GM10248 (cell line): ENCODE data around the gene PDCD2.

Source experiments
- CTCF ChIA-PET: fragments of 300-600 bp; sonication (Branson Sonifier 250); formaldehyde crosslinking; extraction: SDS; loops from one replicate; lab custom pipeline; 2021; ENCODE audit warnings: antibody characterized with exemption; lab: Yijun Ruan, JAX
- POLR2A ChIA-PET: fragments of 350-650 bp; sonication (Branson Sonifier 250); formaldehyde crosslinking; extraction: SDS; loops from one replicate; lab custom pipeline; 2020; ENCODE audit warnings: antibody characterized with exemption; lab: Yijun Ruan, JAX
- DNase-seq: peaks from one replicate; pipeline ENCODE4 v3.0.0; 2012; ENCODE audit errors: extremely low spot score
- TF ChIP-seq, protein P1 (sequence below): IDR thresholded peaks from 2 replicates; pipeline ENCODE4 v1.5.1; 2012; ENCODE audit warnings: mild to moderate bottlenecking, low read depth; ENCODE audit errors: extremely low read depth, missing control alignments, control extremely low read depth

Gene PDCD2

DNA sequence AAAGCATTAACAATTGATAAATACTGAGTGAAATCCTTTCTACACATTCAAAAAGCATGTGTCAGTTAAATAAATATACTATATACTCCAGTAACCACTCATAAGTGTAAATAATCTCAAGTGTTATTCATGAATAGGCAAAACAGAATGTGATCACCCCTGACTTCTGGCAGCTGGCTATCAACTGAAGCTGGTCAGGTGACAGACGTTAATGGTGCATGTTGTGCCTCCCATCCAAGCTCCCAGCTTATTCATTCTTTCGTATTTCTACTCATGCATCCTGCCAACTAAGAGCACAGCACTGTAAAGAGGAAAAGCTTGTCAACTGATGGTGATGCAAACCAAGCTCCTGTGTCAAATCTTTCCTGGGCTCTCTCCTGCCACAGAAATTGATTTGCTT lies 39.0 kb downstream of the PDCD2 start:
- no peak for DNase-seq
- POLR2A ChIA-PET = interaction anchor here (0.6 kb wide), 1 partner anchor 15 kb away, joined by 3 read pairs; no protein-coding TSS in a partner anchor
- CTCF ChIA-PET = interaction anchor here (0.8 to 1.0 kb wide), 2 partner anchors 8 to 16 kb away, joined by 3 to 5 read pairs; no protein-coding TSS in a partner anchor
- TF ChIP-seq, protein P1, sequence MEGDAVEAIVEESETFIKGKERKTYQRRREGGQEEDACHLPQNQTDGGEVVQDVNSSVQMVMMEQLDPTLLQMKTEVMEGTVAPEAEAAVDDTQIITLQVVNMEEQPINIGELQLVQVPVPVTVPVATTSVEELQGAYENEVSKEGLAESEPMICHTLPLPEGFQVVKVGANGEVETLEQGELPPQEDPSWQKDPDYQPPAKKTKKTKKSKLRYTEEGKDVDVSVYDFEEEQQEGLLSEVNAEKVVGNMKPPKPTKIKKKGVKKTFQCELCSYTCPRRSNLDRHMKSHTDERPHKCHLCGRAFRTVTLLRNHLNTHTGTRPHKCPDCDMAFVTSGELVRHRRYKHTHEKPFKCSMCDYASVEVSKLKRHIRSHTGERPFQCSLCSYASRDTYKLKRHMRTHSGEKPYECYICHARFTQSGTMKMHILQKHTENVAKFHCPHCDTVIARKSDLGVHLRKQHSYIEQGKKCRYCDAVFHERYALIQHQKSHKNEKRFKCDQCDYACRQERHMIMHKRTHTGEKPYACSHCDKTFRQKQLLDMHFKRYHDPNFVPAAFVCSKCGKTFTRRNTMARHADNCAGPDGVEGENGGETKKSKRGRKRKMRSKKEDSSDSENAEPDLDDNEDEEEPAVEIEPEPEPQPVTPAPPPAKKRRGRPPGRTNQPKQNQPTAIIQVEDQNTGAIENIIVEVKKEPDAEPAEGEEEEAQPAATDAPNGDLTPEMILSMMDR = no peak

DNA sequence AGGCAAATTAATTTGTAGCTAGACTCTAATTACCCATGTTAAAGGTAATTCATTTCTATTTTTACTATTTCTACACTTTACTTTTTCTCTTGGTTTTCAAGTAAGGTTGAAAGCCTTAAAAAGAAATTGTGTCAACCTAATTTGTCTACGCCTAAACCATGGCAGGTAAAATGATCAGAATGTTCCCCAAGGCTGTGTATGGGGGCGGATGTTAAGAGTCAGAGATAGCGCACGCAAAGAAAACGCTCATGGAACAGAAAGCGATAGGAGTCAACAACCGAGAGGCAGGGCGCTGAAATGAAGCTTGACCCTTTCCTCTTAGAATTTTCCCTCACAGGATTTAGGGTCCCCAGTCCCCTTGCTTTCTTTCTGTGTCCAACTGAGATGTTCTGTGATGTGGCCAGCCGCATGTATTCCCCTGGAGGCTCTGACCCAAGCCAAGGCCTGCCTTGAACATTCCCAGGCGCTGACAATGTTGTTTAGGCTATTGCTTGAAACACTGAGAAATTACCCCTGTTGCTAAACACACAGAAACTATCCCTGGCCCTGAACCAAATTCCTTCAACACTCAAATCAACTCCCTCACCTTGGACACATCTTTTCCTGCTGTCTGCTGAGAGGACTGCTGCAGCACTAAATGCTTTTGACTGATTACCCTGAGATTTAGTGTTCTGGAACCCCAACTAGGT lies 42.3 kb downstream of the PDCD2 start:
- TF ChIP-seq, protein P1 = no peak
- no peak for DNase-seq
- ChIA-PET POLR2A (no interaction called here), CTCF (interaction anchor here (0.7 to 2.8 kb wide), 5 partner anchors 10 to 710 kb away, joined by 3 to 9 read pairs (median 4); no protein-coding TSS in a partner anchor)

DNA sequence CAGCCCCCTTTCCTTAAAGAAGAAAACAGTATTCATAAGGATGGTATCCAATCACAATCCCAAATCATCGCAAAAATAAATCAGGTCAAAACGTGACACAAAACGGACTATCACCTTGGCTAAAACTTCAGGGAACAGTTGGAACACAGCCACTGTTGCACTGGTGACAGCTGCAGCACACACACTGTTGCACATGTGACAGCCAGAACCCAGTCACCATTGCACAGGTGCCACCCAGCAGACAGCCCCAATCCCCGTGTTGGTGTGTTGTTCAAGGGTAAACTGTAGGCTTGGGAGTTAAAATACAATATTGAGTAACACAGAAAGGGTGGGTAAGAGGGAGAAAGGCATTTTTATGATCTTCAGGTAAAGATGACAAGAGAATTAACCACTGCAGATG lies 47.1 kb downstream of the PDCD2 start:
- TF ChIP-seq, protein P1 = no peak
- ChIA-PET CTCF (interaction anchor here (1.1 to 1.8 kb wide), 2 partner anchors 8 to 13 kb away, joined by 3 to 5 read pairs; no protein-coding TSS in a partner anchor), POLR2A (no interaction called here)
- no peak for DNase-seq

DNA sequence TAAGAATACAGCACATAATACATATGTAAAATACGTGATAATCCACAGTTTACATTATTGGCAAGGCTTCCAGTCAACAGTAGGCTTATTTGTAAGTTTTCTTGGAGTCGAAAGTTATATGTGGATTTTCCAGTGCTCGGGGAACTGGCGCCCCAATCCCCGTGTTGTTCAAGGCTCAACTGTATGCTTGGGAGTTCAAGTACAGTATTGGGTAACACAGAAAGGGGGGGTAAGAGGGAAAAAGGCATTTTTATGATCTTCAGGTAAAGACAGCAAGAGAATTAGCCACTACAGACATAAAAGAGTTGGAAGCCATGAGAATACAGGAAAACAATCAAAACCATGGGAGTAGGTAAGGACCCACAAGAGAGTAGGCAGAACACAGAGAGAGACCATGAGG lies 47.8 kb downstream of the PDCD2 start:
- TF ChIP-seq, protein P1 = no peak
- CTCF ChIA-PET = no interaction called here
- POLR2A ChIA-PET = no interaction called here
- no peak for DNase-seq

DNA sequence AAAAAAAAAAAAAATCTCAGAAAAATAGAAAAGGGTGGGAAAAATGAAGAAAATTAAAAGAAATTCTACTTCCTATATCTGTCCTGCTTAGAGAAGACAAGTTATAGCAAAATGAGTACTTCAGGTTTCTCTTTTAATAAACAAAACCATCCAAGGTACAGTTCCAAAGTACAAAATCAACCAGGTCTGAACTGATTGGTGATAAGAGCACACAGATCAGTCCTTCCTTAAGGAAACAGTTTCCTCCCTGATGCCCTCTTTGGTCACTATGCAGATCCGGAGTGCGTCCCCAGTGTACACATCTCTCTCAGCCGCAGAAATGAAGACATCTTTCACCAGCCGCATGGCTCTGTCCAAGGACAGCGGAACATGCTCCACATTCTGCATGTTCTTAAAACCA lies 49.4 kb downstream of the PDCD2 start:
- ChIA-PET POLR2A (no interaction called here), CTCF (interaction anchor here (0.9 to 2.3 kb wide), 3 partner anchors 17 to 745 kb away, joined by 4 to 7 read pairs (median 4); no protein-coding TSS in a partner anchor)
- DNase-seq = no peak
- TF ChIP-seq, protein P1 = no peak

DNA sequence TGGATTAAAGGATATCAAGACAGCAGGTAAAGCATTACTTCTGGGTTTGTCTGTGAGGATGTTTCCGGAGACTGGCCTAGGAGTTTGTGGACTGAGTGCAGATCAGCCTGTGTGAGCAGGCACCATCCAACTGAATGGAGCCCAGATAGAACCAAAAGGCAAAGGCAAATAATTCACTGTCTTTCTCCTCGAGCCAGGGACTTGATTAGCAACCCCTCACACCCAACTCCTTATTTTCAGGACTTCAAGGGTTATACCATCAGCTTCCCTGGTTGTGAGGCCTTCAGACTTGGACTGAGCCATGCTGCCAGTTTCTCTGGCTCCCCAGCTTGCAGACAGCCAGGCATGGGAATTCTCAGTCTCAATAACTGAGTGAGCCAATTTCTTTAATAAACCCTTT lies 50.6 kb downstream of the PDCD2 start:
- DNase-seq = no peak
- TF ChIP-seq, protein P1 = no peak
- ChIA-PET CTCF (interaction anchor here (1.7 to 2.3 kb wide), 3 partner anchors 16 to 702 kb away, joined by 4 to 7 read pairs (median 6); no protein-coding TSS in a partner anchor), POLR2A (no interaction called here)
